Ovary (tissue), 3 donors: ENCODE data around the gene PPIL6.

Source experiments
- EP300 ChIP-seq: sonication (generic); formaldehyde crosslinking; IDR thresholded peaks from one replicate; pipeline ENCODE4 v1.6.1; 2017; ENCODE audit warnings: antibody characterized with exemption
- TF ChIP-seq, protein P1 (sequence below), 3 donors: fragments of 450-650 bp in 2 of 3; fragments of 200-600 bp in 1 of 3; IDR thresholded peaks; one replicate each; pipeline versions ENCODE4 v1.5.1 to v1.8.0; 2016 to 2022; ENCODE audit warnings: antibody characterized with exemption in 3 of 3, mild to moderate bottlenecking in 1 of 3
- donor health status: DM: no; HTN: no; CAD: no.

DNA sequence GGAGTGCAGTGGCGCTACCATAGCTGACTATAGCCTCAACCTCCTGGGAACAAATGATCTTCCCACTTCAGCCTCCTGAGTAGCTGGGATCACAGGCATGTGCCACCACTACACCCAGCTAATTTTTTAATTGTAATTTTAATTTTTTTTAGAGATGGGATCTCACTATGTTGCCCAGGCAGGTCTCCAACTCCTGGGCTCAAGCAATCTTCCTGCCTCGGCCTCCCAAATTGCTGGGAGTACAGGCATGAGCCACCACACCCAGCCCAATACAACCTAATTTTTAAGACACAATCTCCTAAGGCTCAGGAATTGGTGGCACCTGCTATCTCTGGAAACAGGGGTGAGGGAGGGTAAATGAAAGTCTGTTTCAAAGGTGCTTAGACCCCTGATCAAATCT lies 36.8 kb upstream of the PPIL6 start:
- TF ChIP-seq, protein P1, sequence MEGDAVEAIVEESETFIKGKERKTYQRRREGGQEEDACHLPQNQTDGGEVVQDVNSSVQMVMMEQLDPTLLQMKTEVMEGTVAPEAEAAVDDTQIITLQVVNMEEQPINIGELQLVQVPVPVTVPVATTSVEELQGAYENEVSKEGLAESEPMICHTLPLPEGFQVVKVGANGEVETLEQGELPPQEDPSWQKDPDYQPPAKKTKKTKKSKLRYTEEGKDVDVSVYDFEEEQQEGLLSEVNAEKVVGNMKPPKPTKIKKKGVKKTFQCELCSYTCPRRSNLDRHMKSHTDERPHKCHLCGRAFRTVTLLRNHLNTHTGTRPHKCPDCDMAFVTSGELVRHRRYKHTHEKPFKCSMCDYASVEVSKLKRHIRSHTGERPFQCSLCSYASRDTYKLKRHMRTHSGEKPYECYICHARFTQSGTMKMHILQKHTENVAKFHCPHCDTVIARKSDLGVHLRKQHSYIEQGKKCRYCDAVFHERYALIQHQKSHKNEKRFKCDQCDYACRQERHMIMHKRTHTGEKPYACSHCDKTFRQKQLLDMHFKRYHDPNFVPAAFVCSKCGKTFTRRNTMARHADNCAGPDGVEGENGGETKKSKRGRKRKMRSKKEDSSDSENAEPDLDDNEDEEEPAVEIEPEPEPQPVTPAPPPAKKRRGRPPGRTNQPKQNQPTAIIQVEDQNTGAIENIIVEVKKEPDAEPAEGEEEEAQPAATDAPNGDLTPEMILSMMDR (IDR thresholded peaks at IDR 0.05) = no peak
- no peak for TF ChIP-seq EP300
